IMR-90 (cell line): ENCODE results near the gene ADGRG6. TPM values are rescaled to one million over a fixed set of nuclear protein-coding genes. Genes with fewer than 3 reads are reported as not detected.

Experiments
- ATAC-seq: fragments of 200-7000 bp; cut with Tn5 transposase; 2 replicates; pipeline ENCODE4 v1.9.1; 2020; ENCODE audit warnings: low read depth, mild to moderate bottlenecking, moderate library complexity
- BruUV-seq: library from RNA; stranded (reverse); fragments of 400-500 nt; replicated peaks from 2 replicates; lab custom pipeline; 2021; lab: Mats Ljungman, UMichigan
- CTCF ChIA-PET: fragments of 300-600 bp; formaldehyde crosslinking; extraction: SDS; loops from one replicate; lab custom pipeline; 2021; ENCODE audit warnings: antibody characterized with exemption; lab: Yijun Ruan, JAX
- POLR2A ChIA-PET: fragments of 300-600 bp; sonication (Branson Sonifier 250); formaldehyde crosslinking; loops from one replicate; lab custom pipeline; 2022; ENCODE audit warnings: antibody characterized with exemption; ENCODE audit not compliant: unreplicated experiment; lab: Charles Lee
- DNase-seq: peaks from one replicate; pipeline ENCODE4 v3.0.0; 2013
- H2AFZ ChIP-seq: replicated peaks from 2 replicates; pipeline ENCODE3; 2013; ENCODE audit warnings: low read length, mild to moderate bottlenecking; ENCODE audit not compliant: poor library complexity
- H2AK5ac ChIP-seq: 2 replicates; pipeline ENCODE4 v1.6.1; 2013; ENCODE audit warnings: low read depth, low read length, inconsistent platforms
- H2AK9ac ChIP-seq: replicated peaks from 2 replicates; pipeline ENCODE3; 2013; ENCODE audit warnings: mild to moderate bottlenecking, low read depth, low read length, moderate library complexity; ENCODE audit not compliant: poor library complexity
- H2BK120ac ChIP-seq: 2 replicates; pipeline ENCODE4 v1.6.1; 2013; ENCODE audit warnings: low read depth, low read length, inconsistent platforms
- H2BK15ac ChIP-seq: 3 replicates; pipeline ENCODE4 v1.6.1; 2013; ENCODE audit warnings: low read depth, low read length, inconsistent platforms
- H2BK20ac ChIP-seq: 2 replicates; pipeline ENCODE4 v1.6.1; 2013; ENCODE audit warnings: low read depth, mild to moderate bottlenecking, inconsistent platforms, low read length, moderate library complexity
- H2BK5ac ChIP-seq: 2 replicates; pipeline ENCODE4 v1.6.1; 2013; ENCODE audit warnings: mild to moderate bottlenecking, low read depth, low read length, inconsistent platforms; ENCODE audit not compliant: poor library complexity, severe bottlenecking
- H3K14ac ChIP-seq: replicated peaks from 2 replicates; pipeline ENCODE4 v1.6.1; 2013; ENCODE audit warnings: low read depth, low read length, inconsistent platforms
- H3K18ac ChIP-seq: 2 replicates; pipeline ENCODE4 v1.6.1; 2013; ENCODE audit warnings: low read depth, low read length, control low read depth
- H3K23ac ChIP-seq: 2 replicates; pipeline ENCODE4 v1.6.1; 2013; ENCODE audit warnings: low read depth, low read length, inconsistent platforms
- H3K27ac ChIP-seq: 2 replicates; pipeline ENCODE4 v1.5.1; 2013; ENCODE audit warnings: mild to moderate bottlenecking, control low read depth, low read length; ENCODE audit not compliant: insufficient read depth
- H3K27me3 ChIP-seq: 2 replicates; pipeline ENCODE4 v1.6.1; 2013; ENCODE audit warnings: low read length; ENCODE audit not compliant: control insufficient read depth, insufficient read depth
- H3K36me3 ChIP-seq: 2 replicates; pipeline ENCODE4 v1.6.1; 2013; ENCODE audit warnings: low read length, mixed read lengths; ENCODE audit not compliant: control insufficient read depth, insufficient read depth
- H3K4ac ChIP-seq: 2 replicates; pipeline ENCODE4 v1.6.1; 2013; ENCODE audit warnings: low read depth, low read length, inconsistent platforms
- H3K4me1 ChIP-seq: 2 replicates; pipeline ENCODE4 v1.6.1; 2013; ENCODE audit warnings: low read length, mixed read lengths; ENCODE audit not compliant: control insufficient read depth, insufficient read depth
- H3K4me2 ChIP-seq: 2 replicates; pipeline ENCODE4 v1.6.1; 2013; ENCODE audit warnings: low read depth, mild to moderate bottlenecking, control low read depth, low read length, moderate library complexity
- H3K4me3 ChIP-seq: 2 replicates; pipeline ENCODE4 v1.5.1; 2013; ENCODE audit warnings: low read depth, mild to moderate bottlenecking, control low read depth, low read length, moderate library complexity; ENCODE audit not compliant: insufficient read depth
- H3K56ac ChIP-seq: 2 replicates; pipeline ENCODE4 v1.6.1; 2013; ENCODE audit warnings: low read length, inconsistent platforms; ENCODE audit not compliant: insufficient read depth; ENCODE audit errors: extremely low read depth
- H3K79me1 ChIP-seq, 2 experiments: 2 replicates each; pipeline ENCODE4 v1.6.1; 2013; ENCODE audit warnings: low read length in 2 of 2, inconsistent platforms in 1 of 2, low read depth in 1 of 2
- H3K9ac ChIP-seq: 2 replicates; pipeline ENCODE4 v1.6.1; 2013; ENCODE audit warnings: low read depth, low read length, control low read depth
- H3K9me1 ChIP-seq: 2 replicates; pipeline ENCODE4 v1.6.1; 2013; ENCODE audit warnings: low read length, inconsistent platforms; ENCODE audit not compliant: insufficient read depth
- H3K9me3 ChIP-seq: 2 replicates; pipeline ENCODE4 v1.6.1; 2013; ENCODE audit warnings: low read length; ENCODE audit not compliant: control insufficient read depth, insufficient read depth
- H4K20me1 ChIP-seq: 2 replicates; pipeline ENCODE4 v1.6.1; 2013; ENCODE audit warnings: low read length, inconsistent platforms; ENCODE audit not compliant: insufficient read depth
- H4K5ac ChIP-seq: 2 replicates; pipeline ENCODE4 v1.6.1; 2013; ENCODE audit warnings: mild to moderate bottlenecking, low read depth, low read length, control low read depth
- H4K8ac ChIP-seq, 2 experiments: 2 replicates each; pipeline ENCODE4 v1.6.1; 2013; ENCODE audit warnings: low read depth in 2 of 2, low read length in 2 of 2, control low read depth in 1 of 2, inconsistent platforms in 1 of 2
- H4K91ac ChIP-seq: 2 replicates; pipeline ENCODE4 v1.6.1; 2013; ENCODE audit warnings: low read depth, low read length, inconsistent platforms; ENCODE audit not compliant: insufficient read depth
- BHLHE40 ChIP-seq: fragments of 150-350 bp; IDR thresholded peaks from 2 replicates; pipeline ENCODE4 v1.6.1; 2016; ENCODE audit warnings: mild to moderate bottlenecking, low read depth, low read length
- CEBPB ChIP-seq: IDR thresholded peaks from 2 replicates; pipeline ENCODE4 v1.6.1; 2012; ENCODE audit warnings: low read depth, low read length, improper control_type of control experiment
- CHD1 ChIP-seq: IDR thresholded peaks from 2 replicates; pipeline ENCODE4 v1.6.1; 2012; ENCODE audit warnings: low read depth, low read length, improper control_type of control experiment
- FOS ChIP-seq: fragments of 150-350 bp; IDR thresholded peaks from 2 replicates; pipeline ENCODE4 v1.6.1; 2016; ENCODE audit warnings: low read depth, low read length
- MAZ ChIP-seq: IDR thresholded peaks from 2 replicates; pipeline ENCODE4 v1.6.1; 2012; ENCODE audit warnings: low read depth, mild to moderate bottlenecking, low read length, improper control_type of control experiment, moderate library complexity, borderline replicate concordance
- MXI1 ChIP-seq: IDR thresholded peaks from 2 replicates; pipeline ENCODE4 v1.6.1; 2012; ENCODE audit warnings: low read depth, mild to moderate bottlenecking, low read length, moderate library complexity, borderline replicate concordance
- NFE2L2 ChIP-seq: fragments of 150-350 bp; IDR thresholded peaks from 2 replicates; pipeline ENCODE4 v1.6.1; 2016; ENCODE audit warnings: low read depth, mild to moderate bottlenecking, low read length
- POLR2A ChIP-seq: IDR thresholded peaks from 2 replicates; pipeline ENCODE4 v1.6.1; 2012; ENCODE audit warnings: mild to moderate bottlenecking, low read depth, low read length
- RAD21 ChIP-seq: IDR thresholded peaks from 2 replicates; pipeline ENCODE4 v1.6.1; 2012; ENCODE audit warnings: low read length, improper control_type of control experiment
- RCOR1 ChIP-seq: IDR thresholded peaks from 2 replicates; pipeline ENCODE4 v1.6.1; 2012; ENCODE audit warnings: mild to moderate bottlenecking, low read length, improper control_type of control experiment; ENCODE audit not compliant: insufficient replicate concordance
- RFX5 ChIP-seq: IDR thresholded peaks from 2 replicates; pipeline ENCODE4 v1.8.0; 2012; ENCODE audit warnings: low read depth, mild to moderate bottlenecking, low read length, moderate library complexity
- SMC3 ChIP-seq: fragments of 150-350 bp; IDR thresholded peaks from 2 replicates; pipeline ENCODE4 v1.6.1; 2016; ENCODE audit warnings: low read depth, mild to moderate bottlenecking, antibody characterized with exemption, low read length, moderate library complexity
- WGBS, 2 experiments: methylation state at CpG; one replicate each; pipeline versions ENCODE4 v1.1.5 to v1.1.7; 2013; ENCODE audit warnings: missing lambda C conversion rate in 2 of 2; ENCODE audit not compliant: insufficient read length in 1 of 2; ENCODE audit errors: extremely low coverage in 2 of 2; 5-methylcytosine and 5-hydroxymethylcytosine counted together
- dilution Hi-C: fragments of 300-500 bp; cut with HindIII; formaldehyde crosslinking; loops from one replicate; pipeline ENCODE4 v1.14.3; 2018; ENCODE audit warnings: low sequenced_read_pairs; ENCODE audit not compliant: unreplicated experiment
- in situ Hi-C: fragments of 300-500 bp; cut with MboI; formaldehyde crosslinking; loops from 3 replicates; pipeline ENCODE4 v1.14.3; 2019; ENCODE audit warnings: low sequenced_read_pairs, inconsistent platforms, mixed read lengths
- intact Hi-C: fragments of 100-400 bp; cut with micrococcal nuclease; formaldehyde crosslinking; loops from 2 replicates; pipeline ENCODE4 v1.10.0; 2022
- polyA plus RNA-seq, 3 experiments: library from polyadenylated mRNA; depleted of rRNA; stranded (reverse); fragments of >200 nt; gene quantifications; 2 replicates each; pipeline ENCODE4 v1.2.3, GENCODE V29; 2012; ENCODE audit warnings: low replicate concordance in 1 of 3
- total RNA-seq: library from RNA; depleted of rRNA; stranded (reverse); fragments of >200 nt; gene quantifications from 2 replicates; pipeline ENCODE4 v1.2.3, GENCODE V29; 2012
- TF ChIP-seq, protein P1 (sequence below): conservative IDR thresholded peaks from 2 replicates; pipeline ENCODE4 v1.5.1; 2012; ENCODE audit warnings: mild to moderate bottlenecking, low read depth, low read length, improper control_type of control experiment
- TF ChIP-seq, protein P2 (sequence below): fragments of 150-350 bp; IDR thresholded peaks from 2 replicates; pipeline ENCODE4 v1.6.1; 2017; ENCODE audit warnings: mild to moderate bottlenecking, antibody characterized with exemption, low read length, low read depth

Gene ADGRG6
- total and polyA plus RNA-seq, 2 of the 4 experiments (the other 2 are of a cell fraction), result 10.0 to 20.3 TPM

DNA sequence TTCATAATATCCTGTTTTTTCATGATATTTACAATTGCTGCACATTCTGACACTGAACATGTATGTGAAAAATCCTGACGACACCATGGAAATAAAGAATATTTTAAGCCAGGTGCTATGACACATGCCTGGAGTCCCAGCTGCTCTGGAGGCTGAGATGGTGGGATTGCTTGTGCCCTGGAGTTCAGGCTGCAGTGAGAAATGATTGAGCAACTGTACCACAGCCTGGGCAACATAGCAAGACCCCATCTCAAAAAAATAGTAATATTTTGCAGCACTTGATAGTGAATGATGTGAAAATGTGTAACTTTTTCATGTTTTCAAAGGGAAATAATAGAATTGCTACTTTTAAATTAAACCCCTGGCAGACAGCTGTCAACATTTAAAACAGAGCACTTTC is 137.1 kb downstream of the ADGRG6 start:
- CTCF ChIA-PET, result no interaction called here
- Histone ChIP-seq H4K8ac (no peak overlapping the region), H2AK9ac (no peak overlapping the region), H3K18ac (no peak overlapping the region), H3K4ac (no peak overlapping the region), H3K9me3 (no peaks in the 10 kb centered on the region), H2BK5ac (no peak overlapping the region), H3K4me3 (no peak overlapping the region), H3K9me1 (no peaks in the 10 kb centered on the region), H2AK5ac (no peak overlapping the region), H2BK20ac (no peak overlapping the region), H3K27me3 (no peaks in the 10 kb centered on the region), H3K36me3 (peaks cover 4% of the 10 kb centered on the region; the same call in 1 of the 2 replicates), H3K56ac (no peak overlapping the region), H4K5ac (no peak overlapping the region), H2BK120ac (no peak overlapping the region), H3K23ac (no peak overlapping the region), H4K20me1 (no peaks in the 10 kb centered on the region), H3K4me2 (no peak overlapping the region), H2AFZ (no peak overlapping the region), H3K14ac (no peak overlapping the region), H3K4me1 (no peaks in the 10 kb centered on the region), H4K91ac (no peak overlapping the region), H3K27ac (no peak overlapping the region), H3K9ac (no peak overlapping the region), H2BK15ac (no peak overlapping the region), H3K79me1 (no peaks in the 10 kb centered on the region)
- intact Hi-C loops, result no loop called here
- POLR2A ChIA-PET, result no interaction called here
- no peak for DNase-seq
- no peak for ATAC-seq
- dilution Hi-C loops, result no loop called here
- TF ChIP-seq MXI1 (no peak), BHLHE40 (no peak), RCOR1 (no peak), NFE2L2 (no peak), RFX5 (no peak), POLR2A (no peak), MAZ (no peak), SMC3 (no peak), RAD21 (no peak), FOS (no peak), CHD1 (no peak), CEBPB (no peak)
- TF ChIP-seq, protein P1, sequence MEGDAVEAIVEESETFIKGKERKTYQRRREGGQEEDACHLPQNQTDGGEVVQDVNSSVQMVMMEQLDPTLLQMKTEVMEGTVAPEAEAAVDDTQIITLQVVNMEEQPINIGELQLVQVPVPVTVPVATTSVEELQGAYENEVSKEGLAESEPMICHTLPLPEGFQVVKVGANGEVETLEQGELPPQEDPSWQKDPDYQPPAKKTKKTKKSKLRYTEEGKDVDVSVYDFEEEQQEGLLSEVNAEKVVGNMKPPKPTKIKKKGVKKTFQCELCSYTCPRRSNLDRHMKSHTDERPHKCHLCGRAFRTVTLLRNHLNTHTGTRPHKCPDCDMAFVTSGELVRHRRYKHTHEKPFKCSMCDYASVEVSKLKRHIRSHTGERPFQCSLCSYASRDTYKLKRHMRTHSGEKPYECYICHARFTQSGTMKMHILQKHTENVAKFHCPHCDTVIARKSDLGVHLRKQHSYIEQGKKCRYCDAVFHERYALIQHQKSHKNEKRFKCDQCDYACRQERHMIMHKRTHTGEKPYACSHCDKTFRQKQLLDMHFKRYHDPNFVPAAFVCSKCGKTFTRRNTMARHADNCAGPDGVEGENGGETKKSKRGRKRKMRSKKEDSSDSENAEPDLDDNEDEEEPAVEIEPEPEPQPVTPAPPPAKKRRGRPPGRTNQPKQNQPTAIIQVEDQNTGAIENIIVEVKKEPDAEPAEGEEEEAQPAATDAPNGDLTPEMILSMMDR, result no peak
- TF ChIP-seq, protein P2, sequence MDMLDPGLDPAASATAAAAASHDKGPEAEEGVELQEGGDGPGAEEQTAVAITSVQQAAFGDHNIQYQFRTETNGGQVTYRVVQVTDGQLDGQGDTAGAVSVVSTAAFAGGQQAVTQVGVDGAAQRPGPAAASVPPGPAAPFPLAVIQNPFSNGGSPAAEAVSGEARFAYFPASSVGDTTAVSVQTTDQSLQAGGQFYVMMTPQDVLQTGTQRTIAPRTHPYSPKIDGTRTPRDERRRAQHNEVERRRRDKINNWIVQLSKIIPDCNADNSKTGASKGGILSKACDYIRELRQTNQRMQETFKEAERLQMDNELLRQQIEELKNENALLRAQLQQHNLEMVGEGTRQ, result no peak
- no TSS peak for BruUV-seq
- in situ Hi-C loops, result no loop called here
- WGBS, 2 experiments, result no CpG with 5 or more reads among the region's 1 CpG
